GM19324 (cell line): ENCODE measurements around the gene DMRT1.
A peak's percentile ranks its signal among the peaks of the same experiment; 100 is the strongest.
"Not testable (repeated sequence)": the region's sequence is repeated elsewhere in the genome, so short reads cannot be mapped to it uniquely, and the experiment has no call there.

Experiments used
- ATAC-seq: cut with Tn5 transposase; IDR thresholded peaks from one replicate; pipeline ENCODE4 v1.9.1; 2021; ENCODE audit warnings: mild to moderate bottlenecking, moderate library complexity; ENCODE audit not compliant: unreplicated experiment, low FRiP score

The DMRT1 gene

DNA sequence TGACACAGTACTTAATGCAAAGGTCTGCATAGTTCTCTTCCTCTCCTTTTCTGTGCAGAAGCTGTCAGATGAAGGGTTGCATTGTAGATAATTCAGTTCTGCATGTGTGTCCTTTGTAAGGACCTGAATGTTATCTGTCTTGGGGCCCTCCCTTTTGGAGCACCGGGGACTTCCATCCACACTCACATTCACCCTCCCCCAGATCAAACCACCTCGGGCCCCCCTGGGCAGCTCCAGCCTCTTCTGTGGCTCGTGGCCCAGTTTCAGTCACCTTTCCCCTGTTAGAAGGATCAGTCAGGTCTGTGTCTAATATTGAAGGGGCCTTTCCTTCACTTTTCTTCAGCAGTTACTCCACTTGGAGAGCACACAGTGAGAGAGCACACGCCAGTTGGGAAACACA, 11.0 kb downstream of the DMRT1 start:
- ATAC-seq: no peak

DNA sequence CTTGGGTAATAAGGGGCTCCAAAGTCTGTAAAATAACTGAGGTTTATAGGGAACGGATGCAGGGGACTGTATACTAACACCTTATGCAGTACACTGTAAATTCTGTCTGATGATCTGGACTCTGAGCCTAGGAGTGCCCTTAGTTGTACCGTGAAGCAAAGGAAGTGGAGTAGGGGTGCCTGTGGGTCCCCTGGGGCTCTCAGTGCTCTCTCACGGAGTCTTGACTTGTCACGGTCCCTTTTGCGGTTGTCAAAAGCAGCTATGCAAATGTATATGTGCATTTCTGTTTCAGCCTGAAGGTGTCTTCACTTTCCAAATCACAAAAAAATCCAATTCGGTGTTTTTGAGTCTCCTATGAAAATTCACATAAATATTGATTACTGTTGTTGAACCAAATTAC, 17.8 kb downstream of the DMRT1 start:
- peak; percentile 99 for ATAC-seq

DNA sequence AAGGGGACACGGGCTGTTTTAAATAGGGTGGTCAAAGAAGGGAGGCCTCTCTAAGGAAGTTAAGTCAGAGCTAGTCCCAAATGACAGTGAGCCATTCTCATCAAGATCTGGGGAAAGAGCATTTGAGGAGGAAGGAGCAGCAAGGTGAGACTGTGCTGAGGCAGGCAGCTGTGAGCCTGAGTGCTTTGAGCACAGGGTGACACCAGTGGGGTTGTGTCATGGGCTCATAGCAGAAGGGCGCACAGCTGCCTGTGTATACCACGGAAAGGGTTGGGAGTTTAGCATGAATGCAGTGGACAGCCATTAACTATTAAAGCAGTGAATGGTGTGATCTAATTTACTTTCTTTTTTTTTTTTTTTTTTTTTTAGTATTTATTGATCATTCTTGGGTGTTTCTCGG, 19.2 kb downstream of the DMRT1 start:
- no peak for ATAC-seq

DNA sequence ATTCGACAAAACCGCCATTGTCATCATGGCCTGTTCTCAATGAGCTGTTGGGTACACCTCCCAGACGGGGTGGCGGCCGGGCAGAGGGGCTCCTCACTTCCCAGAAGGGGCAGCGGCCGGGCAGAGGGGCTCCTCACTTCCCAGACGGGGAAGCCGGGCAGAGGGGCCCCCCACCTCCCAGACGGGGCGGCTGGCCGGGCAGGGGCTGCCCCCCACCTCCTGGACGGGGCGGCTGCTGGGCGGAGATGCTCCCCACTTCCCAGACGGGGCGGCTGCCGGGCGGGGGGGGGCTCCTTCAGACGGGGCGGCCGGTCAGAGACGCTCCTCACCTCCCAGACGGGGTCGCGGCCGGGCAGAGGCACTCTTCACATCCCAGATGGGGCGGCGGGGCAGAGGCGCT, 20.0 kb downstream of the DMRT1 start:
- ATAC-seq: not testable (repeated sequence)

DNA sequence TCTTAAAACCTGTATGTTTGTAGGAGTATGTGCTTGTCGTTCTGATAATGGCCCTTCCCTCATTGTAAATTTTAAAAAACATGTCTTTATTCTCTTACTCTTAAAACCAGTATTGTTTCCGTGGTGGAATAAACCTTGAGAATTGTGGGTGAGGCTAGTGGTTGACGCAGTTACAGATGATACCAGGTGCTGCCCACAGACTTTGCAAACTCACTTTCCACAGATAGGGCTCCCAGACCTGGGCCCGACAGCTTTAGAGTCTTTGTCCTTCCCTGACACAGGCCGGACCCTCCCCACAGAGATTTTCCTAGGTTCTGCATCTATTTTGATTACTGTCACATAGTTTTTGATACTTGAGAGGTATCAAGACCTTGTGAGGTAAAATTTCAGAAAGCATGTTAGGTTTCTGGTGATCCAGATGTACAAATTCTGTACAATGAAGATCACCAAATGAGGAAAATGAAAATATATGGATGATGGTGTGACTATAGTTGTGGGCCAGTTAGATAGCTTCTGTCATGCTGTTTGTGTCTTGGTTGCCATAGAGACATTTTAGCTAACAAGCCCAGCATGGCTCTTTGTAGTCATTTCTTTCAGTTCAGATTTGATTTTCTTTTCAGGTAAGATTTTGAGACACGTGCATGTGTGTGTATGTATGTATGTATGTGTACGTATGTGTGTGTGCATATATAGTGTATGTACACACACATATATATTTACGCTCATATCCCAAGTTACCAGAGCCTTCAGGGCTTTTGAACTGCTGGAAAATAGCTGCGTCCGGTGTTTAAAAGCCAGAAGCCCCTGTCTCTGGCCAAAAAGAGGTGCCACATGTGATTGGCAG, 33.8 kb downstream of the DMRT1 start:
- ATAC-seq: no peak

DNA sequence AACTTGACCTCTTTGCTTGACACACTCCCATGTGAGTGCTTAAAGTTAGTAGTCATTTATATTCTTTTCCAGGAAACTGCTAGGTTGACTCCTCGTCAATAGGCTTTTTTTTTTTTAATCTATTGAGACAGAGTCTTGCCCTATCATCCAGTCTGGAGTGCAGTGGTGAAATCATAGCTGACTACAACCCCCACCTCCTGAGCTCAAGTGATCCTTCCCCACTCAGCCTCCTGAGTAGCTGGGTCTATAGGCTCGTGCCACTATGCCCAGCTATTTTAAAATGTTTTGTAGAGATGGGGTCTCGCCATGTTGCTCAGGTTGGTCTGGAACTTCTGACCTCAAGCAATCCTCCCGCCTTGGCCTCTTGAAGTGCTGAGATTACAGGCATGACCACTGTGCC, 34.9 kb downstream of the DMRT1 start:
- no peak for ATAC-seq

DNA sequence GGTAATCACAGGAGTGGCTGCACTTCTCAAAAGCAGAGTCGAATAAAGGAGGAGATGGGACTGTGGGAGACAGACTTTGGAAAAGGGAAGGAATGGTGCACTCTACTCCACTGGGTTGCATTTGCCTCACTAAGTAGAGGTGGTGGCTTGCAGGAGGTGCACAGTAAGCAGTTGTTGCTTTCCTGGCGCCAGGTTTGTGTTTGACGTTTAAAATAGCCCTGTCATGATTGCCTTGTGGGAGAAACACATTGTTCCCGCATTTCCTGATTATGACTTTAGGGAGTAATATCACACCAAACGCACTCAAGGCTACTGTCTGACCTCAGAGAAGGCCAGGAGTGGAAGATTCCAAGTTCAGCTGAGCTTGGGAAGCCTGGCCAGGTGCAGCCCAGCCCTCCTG, 36.7 kb downstream of the DMRT1 start:
- no peak for ATAC-seq

DNA sequence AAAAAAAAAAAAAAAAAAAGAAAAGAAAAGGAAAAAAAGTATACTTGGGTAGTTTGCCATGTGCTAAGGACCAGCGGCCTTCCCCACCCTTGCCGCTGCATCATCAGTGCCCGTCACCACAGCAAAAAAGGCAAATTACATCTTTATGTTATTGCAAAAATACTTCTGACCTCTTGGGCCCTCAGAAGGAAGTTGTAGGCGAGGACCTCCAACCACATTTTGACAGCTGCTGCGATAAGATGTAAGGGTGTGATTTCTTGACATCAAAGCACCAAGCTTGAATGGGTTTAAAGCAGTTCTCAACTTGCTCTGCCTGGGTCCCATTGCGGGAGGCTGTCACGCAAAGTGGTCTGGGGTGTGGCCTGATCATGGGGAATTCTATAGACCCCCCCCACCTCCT, 39.2 kb downstream of the DMRT1 start:
- no peak for ATAC-seq

DNA sequence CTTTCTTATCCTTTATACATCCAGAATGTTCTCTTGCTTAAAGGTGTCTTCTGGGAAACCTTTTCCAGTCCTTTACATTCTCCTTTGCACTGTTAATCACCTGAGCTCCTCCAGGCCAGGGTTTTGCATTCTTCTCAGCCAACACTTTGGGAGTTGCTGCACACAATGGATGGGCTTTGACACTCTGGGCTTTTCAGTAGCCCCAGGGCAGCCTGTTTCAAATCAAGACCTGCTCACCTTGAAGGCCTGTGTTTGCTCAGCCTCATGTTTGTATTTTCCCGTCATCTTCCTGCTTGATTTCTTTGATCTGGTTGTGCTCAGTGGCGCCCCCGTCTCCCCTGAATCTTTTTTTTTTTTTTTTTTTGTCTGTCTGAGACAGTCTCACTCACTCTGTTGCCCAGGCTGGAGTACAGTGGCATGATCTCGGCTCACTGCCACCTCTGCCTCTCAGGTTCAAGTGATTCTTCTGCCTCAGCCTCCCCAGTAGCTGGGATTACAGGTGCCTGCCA, 41.0 kb downstream of the DMRT1 start:
- no peak for ATAC-seq

DNA sequence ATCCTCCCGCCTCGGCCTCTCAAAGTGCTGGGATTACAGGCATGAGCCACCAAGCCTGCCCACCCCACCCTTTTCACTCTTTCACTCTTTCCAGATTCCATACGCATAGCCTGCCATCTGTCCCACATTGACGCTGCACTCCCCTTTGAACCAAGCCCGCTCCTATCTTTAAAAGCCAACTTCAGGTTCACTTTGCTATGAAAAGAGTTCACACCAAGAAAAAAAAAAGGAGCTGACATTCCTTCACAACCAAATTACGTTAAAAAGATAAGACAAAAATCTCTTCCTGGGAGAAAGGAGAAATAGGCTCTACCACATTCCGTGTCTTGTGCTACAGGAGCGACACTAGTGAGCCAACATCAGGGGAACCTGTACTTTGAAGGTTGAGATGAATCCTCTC, 41.5 kb downstream of the DMRT1 start:
- no peak for ATAC-seq

DNA sequence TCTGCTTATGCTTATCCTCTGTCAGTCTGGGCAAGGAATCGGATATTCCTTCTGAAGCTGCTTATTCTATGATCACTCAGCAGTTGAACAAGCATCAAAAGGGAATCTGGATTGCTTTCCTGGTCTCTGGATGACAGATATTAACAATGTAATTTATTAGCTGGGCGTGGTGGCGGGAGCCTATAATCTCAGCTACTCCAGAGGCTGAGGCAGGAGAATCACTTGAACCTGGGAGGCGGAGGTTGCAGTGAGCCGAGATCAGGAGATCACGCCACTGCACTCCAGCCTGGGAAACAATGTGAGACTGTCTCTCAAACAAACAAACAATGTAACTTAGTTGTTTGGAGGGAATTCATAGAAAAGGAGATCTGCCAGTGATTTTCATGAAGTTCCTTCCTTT, 45.4 kb downstream of the DMRT1 start:
- no peak for ATAC-seq

DNA sequence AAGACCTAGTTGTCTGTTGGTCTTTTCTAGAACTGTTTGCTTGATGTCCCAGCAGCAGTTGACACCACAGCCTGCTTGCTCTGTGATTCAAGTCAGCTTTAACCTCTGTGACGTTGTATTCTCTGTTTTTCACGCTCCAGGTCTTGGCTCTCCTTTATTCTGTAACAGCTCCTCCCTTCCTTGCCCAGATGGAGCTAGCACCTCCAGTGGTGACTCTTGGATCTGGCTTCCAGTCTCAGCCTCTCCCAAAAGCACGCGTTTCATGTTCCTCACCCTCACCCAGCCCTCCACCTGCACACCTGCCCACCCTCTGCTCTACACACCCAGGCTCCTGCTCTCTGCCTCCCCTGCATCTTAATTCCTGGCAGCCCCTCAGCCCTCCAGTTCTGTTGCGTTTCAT, 50.6 kb downstream of the DMRT1 start:
- no peak for ATAC-seq

DNA sequence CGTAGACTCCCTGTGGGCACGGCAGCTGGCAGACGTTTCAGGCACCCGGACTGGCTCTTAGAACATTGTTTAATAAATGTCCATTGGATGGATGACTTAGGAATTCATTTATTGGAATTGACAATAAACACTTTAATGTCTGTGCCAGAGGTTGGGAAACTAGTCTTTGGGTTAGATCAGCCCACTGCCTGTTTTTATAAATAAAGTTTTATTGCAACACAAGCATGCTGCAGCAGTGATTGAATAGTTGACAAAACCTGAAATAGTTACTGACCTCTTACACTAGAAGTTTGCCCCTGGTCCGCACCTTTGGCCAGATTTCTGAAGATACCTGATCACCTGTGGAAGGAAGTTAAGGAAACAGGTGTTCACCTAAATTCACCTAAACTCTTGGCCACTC, 51.6 kb downstream of the DMRT1 start:
- no peak for ATAC-seq

DNA sequence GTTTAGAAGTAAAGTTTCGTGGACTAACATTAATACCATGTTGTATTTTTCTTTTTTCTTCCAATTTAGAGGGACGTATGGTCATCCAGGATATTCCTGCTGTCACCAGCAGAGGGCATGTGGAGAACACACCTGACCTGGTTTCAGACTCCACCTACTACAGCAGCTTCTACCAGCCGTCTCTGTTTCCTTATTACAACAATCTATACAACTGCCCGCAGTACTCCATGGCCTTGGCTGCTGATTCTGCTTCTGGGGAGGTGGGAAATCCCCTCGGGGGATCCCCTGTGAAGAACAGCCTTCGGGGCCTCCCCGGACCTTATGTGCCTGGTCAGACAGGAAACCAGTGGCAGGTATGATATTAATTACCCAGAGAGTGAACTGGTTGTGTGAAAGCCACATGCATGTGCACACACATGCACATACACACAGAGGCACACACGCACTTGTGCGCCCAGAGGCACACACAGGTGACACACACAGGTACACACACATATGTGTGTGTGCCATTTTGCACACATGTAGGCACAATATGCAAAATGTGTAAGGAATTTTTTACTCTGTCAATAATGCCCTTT, 52.4 kb downstream of the DMRT1 start:
- ATAC-seq: peak; percentile 98

DNA sequence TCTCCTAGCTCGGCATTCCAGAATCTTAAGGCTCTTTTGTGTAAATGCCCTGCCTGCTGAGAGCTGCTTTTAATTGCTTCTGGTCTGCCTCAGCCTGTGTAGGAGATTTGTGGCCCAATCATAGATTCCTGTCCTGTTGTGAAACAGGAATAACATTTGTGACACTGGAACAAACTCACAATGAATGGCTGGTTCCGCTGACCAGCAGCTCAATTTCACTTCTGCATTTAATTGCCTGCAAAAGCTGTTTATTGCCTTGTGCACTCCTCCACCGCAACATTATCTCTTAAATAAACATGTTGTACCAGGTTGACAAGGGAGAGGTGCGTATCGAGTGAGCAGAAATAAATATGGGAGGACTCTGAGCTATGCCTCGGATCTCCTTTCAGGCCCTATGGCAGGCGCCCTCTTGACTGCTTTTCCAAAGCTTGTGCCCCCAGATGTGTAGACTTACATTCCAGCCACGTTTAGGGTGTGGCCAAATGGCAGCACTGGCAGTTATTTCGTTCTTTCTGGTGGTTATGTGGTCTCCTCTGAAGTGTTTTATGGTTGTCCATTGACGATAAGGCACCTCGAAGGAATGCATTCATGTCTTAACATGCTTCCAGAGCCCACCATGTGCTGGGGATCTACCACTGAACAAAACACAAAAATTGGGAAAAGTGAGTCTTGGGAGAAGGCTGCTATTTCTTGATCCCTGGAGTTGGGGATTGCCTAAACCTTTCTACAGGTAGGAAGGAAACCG, 58.1 kb downstream of the DMRT1 start:
- no peak for ATAC-seq

DNA sequence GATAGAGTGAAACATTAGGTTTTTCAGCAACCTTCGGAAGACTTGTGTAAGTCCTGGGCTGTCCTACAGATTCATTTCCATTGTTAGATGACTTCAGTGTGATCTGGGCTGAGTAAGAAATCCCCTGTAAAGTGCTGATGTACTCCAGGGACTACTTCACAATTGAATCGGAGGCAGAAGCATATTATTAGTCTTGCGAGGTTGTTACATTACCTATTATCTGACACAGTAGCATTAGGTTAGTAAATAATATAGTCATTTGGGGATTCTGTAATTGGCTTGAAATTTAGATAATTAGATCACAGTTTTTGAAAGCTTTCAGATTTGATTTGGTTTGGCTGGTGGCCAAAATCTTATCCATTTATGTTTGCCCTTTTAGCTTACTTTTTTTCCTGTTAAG, 62.4 kb downstream of the DMRT1 start:
- ATAC-seq: no peak

DNA sequence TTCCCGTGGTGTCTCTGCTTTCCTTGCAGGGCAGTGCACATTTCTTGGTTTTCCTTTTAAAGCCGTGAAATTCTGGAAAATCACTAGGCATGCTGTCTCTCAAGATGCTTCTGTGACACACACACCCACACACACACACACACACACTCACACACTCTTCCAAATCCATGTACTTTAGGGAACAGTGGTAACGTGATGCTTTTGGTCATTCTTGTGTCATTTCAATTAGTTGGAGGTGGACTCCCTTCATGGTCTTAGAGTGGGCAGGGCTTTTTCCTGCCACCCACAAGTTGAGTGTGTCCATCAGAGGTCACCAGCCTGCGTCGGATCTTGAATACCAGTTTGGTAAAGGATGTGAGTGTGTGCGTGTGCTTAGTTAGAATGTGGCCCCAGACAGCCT, 64.4 kb downstream of the DMRT1 start:
- no peak for ATAC-seq

DNA sequence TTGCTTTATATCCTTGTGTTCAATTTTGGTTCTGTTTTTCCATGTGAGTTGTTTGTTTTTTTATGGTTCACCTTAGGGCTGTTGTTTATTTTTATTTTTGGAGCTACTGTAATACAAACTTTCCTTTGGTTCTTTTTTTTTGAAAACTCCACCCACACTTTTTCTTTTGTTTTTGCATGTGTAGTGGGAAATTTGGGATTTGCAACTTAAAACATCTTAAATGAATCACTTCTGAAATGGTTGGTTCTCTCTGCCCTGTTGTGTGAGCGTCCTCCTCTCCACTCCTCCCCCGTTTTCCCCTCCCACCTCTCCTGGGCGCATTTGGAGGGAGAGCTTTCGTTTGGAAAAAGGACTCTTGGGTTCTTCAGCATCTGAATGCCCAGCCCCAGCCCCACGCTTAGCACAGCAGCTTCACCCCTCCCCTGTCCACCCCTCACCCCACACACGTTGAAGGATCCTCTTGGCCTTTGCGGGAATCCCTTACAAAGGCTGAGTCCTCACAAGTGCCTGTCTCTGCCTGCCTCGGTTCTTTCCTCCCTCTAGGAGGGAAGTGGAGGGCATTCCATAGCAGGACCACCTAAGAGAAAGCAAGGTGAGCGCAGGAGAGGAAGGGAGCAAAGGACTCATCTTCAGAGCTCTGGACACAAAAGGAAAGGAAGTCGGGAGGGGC, 67.2 kb downstream of the DMRT1 start:
- no peak for ATAC-seq

DNA sequence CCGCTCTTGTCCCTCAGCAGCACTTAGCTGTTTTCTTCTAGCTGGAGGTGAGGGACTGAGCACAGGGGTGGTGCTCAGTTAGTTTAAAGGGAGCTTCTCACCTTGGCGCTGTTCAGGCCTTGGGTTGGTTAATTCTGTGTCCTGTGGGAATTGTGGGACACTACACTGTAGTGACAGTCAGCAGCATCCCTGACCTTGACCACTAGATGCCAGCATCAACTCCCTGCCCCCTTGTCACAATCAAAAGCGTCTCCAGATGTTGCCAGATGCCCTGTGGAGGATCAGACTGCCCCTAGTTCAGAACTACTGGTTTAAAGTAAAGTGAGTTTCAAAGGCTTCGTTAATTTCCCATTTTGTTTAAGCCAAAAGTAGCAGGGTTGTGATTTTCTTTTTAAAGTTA, 69.5 kb downstream of the DMRT1 start:
- ATAC-seq: no peak

DNA sequence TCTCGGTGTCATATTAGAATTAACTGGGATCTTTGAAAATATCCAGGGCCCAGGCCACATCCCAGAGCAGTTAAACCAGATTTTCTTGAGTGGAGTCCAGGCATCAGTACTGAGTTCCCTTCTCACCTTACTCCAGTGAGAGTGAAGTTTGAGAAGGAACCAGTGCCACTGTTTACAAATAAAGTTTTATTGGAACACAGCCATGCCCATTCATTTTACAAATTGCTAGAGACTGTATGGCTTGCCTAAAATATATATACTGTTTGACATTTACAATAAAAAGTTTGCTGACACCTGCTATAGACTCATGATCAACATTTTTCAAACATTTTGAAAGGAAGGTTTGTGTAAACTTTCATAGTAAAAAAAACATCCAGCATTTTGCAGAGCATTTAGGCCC, 71.3 kb downstream of the DMRT1 start:
- ATAC-seq: no peak

DNA sequence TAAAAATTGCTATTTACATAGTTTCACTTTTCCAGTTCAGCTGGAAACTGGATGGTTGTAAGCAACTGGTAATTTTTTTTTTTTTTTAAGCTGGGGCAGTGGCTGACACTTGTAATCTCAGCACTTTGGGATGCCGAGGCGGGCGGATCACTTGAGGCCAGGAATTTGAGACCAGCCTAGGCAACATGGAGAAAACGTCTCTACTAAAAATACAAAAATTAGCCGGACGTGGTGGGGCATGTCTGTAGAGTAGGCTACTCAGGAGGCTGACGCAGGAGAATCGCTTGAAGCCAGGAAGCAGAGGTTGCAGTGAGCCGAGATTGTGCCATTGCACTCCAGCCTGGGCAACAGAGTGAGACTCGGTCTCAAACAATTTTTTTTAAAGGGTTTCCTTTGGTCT, 72.0 kb downstream of the DMRT1 start:
- ATAC-seq: not testable (repeated sequence)
